Measurements from ENCODE around the gene ASTN1.
"Not testable (repeated sequence)": the region's sequence is repeated elsewhere in the genome, so short reads cannot be mapped to it uniquely, and the experiment has no call there.

Gene ASTN1

DNA sequence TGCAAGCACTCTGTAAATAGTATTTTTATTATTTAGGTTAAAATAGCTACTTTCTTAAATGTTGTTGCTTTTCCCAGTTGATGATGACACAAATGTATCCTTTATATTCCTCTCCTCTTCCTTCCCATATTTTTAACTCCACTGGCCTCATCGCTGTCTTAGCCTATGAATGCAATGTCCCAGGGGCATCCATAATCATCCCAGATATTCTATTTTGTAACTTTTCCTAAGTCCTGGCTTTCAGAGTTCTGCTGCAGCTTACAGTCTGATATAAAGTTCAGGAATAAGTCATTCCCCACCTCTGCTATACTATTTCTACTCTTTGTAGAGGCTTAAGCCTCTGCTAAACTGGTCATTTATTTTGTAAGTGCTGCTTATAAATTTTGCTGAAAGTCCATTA, 58.3 kb downstream of the ASTN1 start:
- no peak for DNase-seq

GRCh38 chr1:177103005-177103852, 61.3 kb downstream of the ASTN1 start:
- DNase-seq = no peak

GRCh38 chr1:177092001-177092400, 72.5 kb downstream of the ASTN1 start:
- peak; percentile 8 for DNase-seq

- peak; percentile 32 for DNase-seq
Measured at GRCh38 chr1:177091040-177091439, 73.5 kb downstream of the ASTN1 start.

DNA sequence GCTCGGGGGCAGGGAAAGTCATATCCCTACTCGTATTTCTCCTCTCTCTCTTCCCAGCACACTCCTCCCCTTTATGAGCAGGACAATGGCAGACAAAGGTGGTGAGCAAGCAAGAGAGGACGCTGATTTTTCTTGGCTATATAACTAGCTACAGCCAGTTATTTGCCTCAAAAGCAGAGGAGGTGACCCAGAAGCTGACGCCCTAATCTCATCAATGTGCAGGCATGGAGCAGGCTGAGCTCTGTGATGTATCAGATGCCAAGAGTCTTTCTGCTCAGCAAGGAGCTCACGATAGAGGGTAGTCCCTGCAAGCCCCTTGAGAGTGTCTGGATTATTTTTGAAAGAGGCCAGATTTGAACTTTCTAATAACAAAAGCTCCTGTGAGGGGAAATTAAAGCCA, 75.5 kb downstream of the ASTN1 start:
- no peak for DNase-seq

DNA sequence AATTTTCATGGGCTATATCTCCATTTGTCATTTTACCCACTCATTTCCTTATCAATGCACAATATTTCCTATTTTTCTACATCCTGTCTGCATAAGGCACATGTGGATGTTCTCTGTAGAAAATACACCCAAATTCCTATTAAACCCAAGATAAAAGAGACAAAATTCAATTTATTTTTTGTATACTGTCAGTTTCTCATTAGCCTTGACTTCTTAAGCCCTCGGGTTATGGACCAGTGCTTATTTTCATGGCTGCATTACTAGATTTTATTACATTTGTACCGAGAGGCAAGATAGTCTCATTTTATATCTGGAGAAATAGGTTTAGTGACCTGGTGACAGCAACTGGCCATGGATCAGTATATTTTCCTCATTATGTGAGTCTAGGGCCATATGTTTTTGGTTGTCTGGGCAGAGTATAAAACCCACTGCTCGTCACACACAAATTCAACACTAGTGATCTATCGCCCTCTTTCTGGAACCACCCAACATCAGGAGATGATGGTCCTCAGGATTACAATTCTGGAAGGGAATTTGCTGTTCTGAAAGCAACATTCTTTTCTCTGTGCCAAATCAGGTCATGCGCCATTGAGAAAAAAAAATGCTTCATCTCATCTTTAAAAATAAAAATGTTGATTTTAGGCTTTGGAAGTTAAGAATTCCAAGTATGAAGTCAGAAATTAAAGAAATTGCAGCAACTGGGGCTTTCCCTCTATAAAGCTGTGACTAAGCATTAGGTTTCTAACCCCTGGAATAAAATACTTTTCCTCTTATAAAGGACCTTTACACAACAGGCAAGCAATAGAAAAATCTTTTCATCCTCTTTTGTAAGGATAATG, 81.4 kb downstream of the ASTN1 start:
- DNase-seq = peak; percentile 67

DNA sequence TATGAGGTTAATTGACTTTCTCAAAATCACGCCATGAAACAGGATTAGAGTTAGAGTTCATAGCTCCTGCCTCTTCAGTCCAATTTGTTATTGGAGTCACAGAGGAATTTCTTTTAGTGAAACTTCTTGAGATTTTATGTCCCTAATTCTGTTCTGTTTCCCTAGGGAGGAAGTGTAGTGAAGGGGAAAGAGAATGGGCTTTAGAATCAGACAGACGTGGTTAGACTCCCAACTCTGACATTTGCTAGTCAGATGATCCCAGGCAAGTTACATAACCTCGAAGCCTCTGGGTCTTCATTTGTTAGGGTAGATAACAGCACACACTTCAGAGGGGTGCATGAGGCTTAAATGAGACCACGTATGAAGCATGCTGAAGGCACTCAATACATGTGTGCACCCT, 83.9 kb downstream of the ASTN1 start:
- no peak for DNase-seq

- DNase-seq = peak; percentile 21
Measured at GRCh38 chr1:177077734-177078499, 86.6 kb downstream of the ASTN1 start.

GRCh38 chr1:177077006-177077405, 87.5 kb downstream of the ASTN1 start:
- DNase-seq = no peak

GRCh38 chr1:177074811-177075210, 89.7 kb downstream of the ASTN1 start:
- DNase-seq = not testable (repeated sequence)

DNA sequence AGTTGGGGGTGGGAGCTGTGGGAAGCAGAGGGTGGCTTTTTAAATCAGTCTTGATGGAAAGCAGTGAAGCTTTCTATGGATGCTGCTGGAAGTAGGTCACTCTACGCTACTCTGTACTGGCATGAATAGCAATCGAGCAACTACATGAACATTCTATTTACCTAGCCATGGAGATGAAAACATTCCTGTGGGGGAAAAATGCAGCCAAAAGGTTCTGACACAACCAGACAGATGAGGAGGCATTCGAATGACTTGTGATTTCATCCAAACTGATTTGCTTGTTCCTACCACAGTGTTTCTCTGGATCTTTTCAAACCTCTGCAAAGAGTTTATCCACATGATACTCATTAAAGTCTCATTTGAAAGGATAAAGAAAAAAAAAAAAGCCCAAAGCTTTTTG, 95.0 kb downstream of the ASTN1 start:
- DNase-seq = no peak

DNA sequence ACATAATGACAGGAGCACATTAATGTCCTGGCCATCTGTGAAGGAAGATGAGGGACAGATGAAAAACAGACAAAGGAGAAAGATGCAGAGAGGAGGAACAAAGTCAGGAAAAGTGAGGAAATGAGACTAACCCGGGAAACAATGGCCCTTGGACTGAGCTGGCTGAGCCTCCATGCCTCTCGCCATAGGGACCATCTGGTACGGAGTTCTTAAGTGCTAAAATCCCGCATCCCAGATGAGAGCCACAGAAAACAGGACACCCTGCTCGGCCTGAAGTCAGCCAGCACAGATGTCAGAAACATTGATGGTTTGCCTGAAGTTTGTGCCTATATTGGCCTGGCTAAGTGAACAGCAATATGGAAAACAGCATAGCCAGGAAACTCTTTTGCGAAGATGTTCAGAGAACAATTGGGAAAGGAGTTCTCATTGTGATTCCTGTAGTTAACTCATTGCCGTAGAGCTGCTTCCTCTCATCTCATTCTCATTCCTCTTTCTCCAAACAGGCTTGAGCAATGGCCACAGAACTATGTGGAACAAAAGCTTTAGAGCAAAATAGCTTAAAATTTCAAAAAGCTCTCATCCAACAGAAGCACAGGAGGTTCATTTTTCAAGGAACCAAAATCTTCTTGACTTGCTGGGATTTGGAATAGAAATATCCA, 96.6 kb downstream of the ASTN1 start:
- no peak for DNase-seq

DNA sequence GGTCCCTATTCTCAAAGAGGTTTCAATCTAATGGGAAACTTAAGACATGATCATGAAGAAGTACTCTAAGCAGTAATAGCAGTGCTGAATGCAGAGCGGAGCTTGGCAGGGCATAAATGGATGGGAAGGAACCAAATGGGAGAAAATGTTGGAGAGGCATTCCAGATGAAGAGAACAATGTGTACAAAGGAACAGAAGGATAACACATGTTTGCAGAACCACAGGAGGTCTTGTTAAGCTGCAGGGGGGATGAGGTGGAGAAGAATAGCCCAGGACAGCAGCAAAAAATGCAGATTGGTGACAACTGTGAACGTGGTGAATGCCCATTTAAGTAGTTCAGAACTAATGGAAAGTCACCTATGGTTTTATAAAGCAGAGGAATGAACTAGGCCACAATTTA, 99.1 kb downstream of the ASTN1 start:
- no peak for DNase-seq

- DNase-seq = no peak
Measured at GRCh38 chr1:177063648-177064047, 100.9 kb downstream of the ASTN1 start.

DNA sequence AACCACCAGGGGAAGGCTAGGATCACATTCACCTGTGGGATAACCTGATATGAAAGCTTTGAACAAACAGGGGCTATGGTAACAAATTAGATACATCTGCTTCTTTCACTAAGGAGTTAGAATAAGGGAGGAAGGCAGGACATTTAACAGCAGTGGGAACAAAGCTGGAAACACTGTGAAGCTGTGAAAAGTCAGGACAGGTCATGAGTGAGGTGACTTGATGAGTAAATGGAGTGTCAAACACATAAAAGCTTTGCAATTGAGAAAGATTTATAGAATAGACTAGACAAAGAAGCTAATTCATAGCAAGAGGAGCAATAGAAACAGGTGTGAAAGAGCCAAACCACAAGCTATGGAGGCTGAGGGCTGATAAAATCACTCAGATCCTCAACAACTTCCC, 110.0 kb downstream of the ASTN1 start:
- DNase-seq = no peak

GRCh38 chr1:177053648-177054047, 110.9 kb downstream of the ASTN1 start:
- no peak for DNase-seq

DNA sequence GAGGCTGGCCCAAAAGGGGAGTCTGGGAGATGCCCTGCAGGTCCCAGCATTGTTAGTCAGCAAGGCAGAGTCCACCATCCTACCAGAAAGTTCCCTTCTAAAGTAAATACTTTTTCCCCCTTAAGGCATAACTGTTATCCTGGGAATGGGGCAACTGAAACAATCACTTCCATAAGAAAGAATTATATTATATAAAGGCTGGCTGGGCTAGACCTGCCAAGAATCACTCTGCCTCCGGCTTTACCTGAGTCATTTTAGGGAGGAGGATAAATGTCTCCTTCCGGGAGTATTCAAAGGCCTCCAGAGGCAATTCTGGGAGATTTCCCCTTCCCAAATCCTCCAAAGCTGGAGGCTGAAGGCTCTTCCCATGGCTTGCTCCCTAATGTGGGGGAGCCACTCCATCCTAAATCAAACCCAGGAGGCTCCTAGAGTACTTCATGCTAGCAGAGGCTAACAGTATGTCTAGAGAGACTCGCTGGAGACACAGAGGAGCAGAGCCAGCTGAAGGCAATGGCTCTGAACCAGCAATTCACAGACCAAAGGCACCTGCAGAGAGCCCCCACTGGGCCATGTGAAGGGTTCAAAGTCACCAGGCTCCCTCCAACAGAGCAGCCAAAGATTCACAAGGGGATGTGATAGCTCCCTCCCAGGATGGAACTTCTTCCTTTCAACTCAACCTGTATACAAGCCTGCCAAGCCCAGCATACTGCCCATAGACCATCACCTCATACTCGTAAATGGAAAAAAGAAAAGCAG, 116.0 kb downstream of the ASTN1 start:
- no peak for DNase-seq

DNA sequence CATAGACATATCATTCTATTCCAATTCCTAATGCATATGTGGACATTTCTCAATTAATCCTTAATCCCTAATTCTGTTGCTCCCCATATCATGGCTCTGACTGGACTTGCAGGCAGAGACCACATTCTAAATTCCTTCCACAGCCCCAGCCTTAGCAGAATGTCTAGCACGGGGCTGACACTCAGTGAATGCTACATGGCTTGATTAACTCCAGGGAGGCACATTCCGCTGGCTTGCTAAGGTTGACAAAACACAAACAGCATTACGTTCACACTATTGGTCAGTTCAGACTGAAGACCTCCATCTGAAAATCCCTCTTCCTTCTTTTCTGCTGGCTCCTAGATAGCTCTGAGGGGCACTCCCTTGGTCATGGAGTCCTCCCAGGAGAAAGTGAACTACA, 119.4 kb downstream of the ASTN1 start:
- DNase-seq = no peak

DNA sequence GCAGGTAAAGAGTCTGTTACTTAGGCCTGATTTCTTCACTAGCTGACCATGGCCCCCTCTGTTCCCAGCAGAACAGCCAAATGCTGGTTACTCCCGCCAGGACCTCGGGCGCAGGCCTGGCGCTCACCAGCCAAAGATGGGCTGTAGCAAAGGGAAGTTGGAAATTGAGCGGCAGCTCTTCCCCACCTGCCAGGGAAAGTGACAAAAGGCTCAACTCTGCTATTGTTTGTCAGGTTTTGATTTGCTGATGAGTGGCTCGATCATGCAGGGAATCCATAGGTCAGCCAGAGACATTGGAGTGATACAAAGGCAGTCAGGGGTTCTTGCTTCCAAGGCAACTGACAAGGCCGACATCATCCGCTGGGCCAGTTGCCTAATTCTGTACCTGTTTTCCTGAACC, 120.1 kb downstream of the ASTN1 start:
- DNase-seq = no peak

- no peak for DNase-seq
Measured at GRCh38 chr1:177043597-177043996, 120.9 kb downstream of the ASTN1 start.

DNA sequence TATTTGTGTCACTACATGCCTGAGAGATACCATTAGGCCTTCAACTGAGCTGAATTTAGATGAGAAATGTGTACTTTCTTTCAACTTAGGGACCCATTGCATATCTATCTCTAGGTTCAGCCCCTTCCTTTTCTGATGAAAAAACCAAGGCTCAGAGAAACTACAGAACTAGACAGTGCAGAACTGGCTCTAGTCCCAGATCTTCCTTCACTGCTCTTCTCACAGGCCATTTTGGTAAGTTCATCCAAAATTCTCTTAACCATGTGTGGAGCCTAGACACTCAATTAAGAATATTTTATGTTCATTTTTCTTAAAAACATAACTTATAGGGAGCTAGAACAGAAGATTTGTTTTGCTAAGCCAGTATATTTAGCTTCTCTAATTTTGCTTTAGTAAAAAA, 128.9 kb downstream of the ASTN1 start:
- no peak for DNase-seq

- no peak for DNase-seq
Measured at GRCh38 chr1:177033628-177034027, 130.9 kb downstream of the ASTN1 start.

All from fibroblast of skin of scalp (primary cell).